Mesendoderm (in vitro differentiated cells): Measurements from ENCODE around the gene NFIC.

Experiments used
- DNase-seq: peaks from one replicate; pipeline ENCODE4 v3.0.0; 2013
- H2AK5ac ChIP-seq: 2 replicates; pipeline ENCODE4 v1.6.1; 2013; ENCODE audit warnings: low read length, inconsistent platforms
- H2BK120ac ChIP-seq: 2 replicates; pipeline ENCODE4 v1.6.1; 2013; ENCODE audit warnings: low read depth, mild to moderate bottlenecking, low read length, moderate library complexity, mixed read lengths
- H2BK15ac ChIP-seq: replicated peaks from 2 replicates; pipeline ENCODE4 v1.6.1; 2013; ENCODE audit warnings: low read depth, mild to moderate bottlenecking, moderate library complexity
- H2BK5ac ChIP-seq: 2 replicates; pipeline ENCODE4 v1.6.1; 2013; ENCODE audit warnings: low read length, inconsistent platforms
- H3K18ac ChIP-seq: 2 replicates; pipeline ENCODE4 v1.6.1; 2013; ENCODE audit warnings: mild to moderate bottlenecking, low read length, mixed read lengths
- H3K23ac ChIP-seq: one replicate; pipeline ENCODE4 v1.6.1; 2013; ENCODE audit warnings: low read length
- H3K27ac ChIP-seq: 2 replicates; pipeline ENCODE4 v1.5.1; 2013; ENCODE audit warnings: low read depth, mild to moderate bottlenecking, inconsistent platforms, low read length, moderate library complexity
- H3K27me3 ChIP-seq: 2 replicates; pipeline ENCODE4 v1.6.1; 2013; ENCODE audit warnings: low read length, control low read depth, mild to moderate bottlenecking, inconsistent platforms; ENCODE audit not compliant: insufficient read depth, poor library complexity
- H3K36me3 ChIP-seq: 2 replicates; pipeline ENCODE4 v1.6.1; 2013; ENCODE audit warnings: low read length, inconsistent platforms; ENCODE audit not compliant: control insufficient read depth, insufficient read depth
- H3K4ac ChIP-seq: one replicate; pipeline ENCODE4 v1.6.1; 2013; ENCODE audit warnings: low read depth, mild to moderate bottlenecking, low read length, moderate library complexity
- H3K4me1 ChIP-seq: 2 replicates; pipeline ENCODE4 v1.6.1; 2013; ENCODE audit warnings: low read depth, low read length, inconsistent platforms; ENCODE audit not compliant: control insufficient read depth
- H3K4me2 ChIP-seq: 2 replicates; pipeline ENCODE4 v1.6.1; 2013; ENCODE audit warnings: low read length
- H3K4me3 ChIP-seq: 2 replicates; pipeline ENCODE4 v1.5.1; 2013; ENCODE audit warnings: mild to moderate bottlenecking, low read length
- H3K56ac ChIP-seq: one replicate; pipeline ENCODE4 v1.6.1; 2013; ENCODE audit warnings: low read length
- H3K79me1 ChIP-seq: 2 replicates; pipeline ENCODE4 v1.6.1; 2013; ENCODE audit warnings: low read length, inconsistent platforms
- H3K79me2 ChIP-seq: 2 replicates; pipeline ENCODE4 v1.6.1; 2013; ENCODE audit warnings: mild to moderate bottlenecking, low read length; ENCODE audit not compliant: control insufficient read depth, insufficient read depth
- H3K9ac ChIP-seq: 2 replicates; pipeline ENCODE4 v1.6.1; 2013; ENCODE audit warnings: low read length, inconsistent platforms
- H4K5ac ChIP-seq: one replicate; pipeline ENCODE4 v1.6.1; 2013; ENCODE audit warnings: low read length
- H4K8ac ChIP-seq: one replicate; pipeline ENCODE4 v1.6.1; 2013; ENCODE audit warnings: low read depth, mild to moderate bottlenecking, control low read depth, low read length, moderate library complexity
- WGBS: extraction: QIAGEN DNeasy Blood & Tissue Kit; methylation state at CpG from one replicate; pipeline ENCODE4 v1.1.7; 2013; ENCODE audit warnings: low lambda C conversion rate, missing lambda C conversion rate; ENCODE audit not compliant: insufficient coverage; ENCODE audit errors: extremely low coverage; 5-methylcytosine and 5-hydroxymethylcytosine counted together

NFIC gene

GRCh38 chr19:3514930-3515329 is 148.5 kb downstream of the NFIC start:
- no peaks in the 10 kb centered on the region for H3K36me3 ChIP-seq
- H3K79me1 ChIP-seq: peaks cover 37% of the 10 kb centered on the region
- H3K23ac ChIP-seq: no peak overlapping the region
- no CpG with 5 or more reads among the region's 12 CpGs for WGBS
- DNase-seq: no peak
- no peak overlapping the region for H3K27ac ChIP-seq
- no peak overlapping the region for H3K18ac ChIP-seq
- no peak overlapping the region for H3K4me2 ChIP-seq
- H3K27me3 ChIP-seq: no peaks in the 10 kb centered on the region
- H4K8ac ChIP-seq: no peak overlapping the region
- no peak overlapping the region for H3K4me3 ChIP-seq
- H3K4me1 ChIP-seq: no peaks in the 10 kb centered on the region
- H4K5ac ChIP-seq: no peak overlapping the region
- H3K79me2 ChIP-seq: peaks cover 45% of the 10 kb centered on the region
- no peak overlapping the region for H3K4ac ChIP-seq
- H2AK5ac ChIP-seq: no peak overlapping the region
- no peak overlapping the region for H2BK15ac ChIP-seq
- no peak overlapping the region for H3K9ac ChIP-seq
- H2BK120ac ChIP-seq: no peak overlapping the region
- H2BK5ac ChIP-seq: no peak overlapping the region
- H3K56ac ChIP-seq: no peak overlapping the region

GRCh38 chr19:3515891-3516422 is 149.6 kb downstream of the NFIC start:
- Histone ChIP-seq H3K36me3 (peaks cover under 1% of the 10 kb centered on the region), H2BK120ac (no peak overlapping the region)

GRCh38 chr19:3516675-3517207 is 150.4 kb downstream of the NFIC start:
- Histone ChIP-seq H3K27me3 (no peaks in the 10 kb centered on the region), H3K27ac (no peak overlapping the region), H3K23ac (no peak overlapping the region), H3K4ac (no peak overlapping the region), H3K9ac (no peak overlapping the region), H3K4me1 (no peaks in the 10 kb centered on the region), H3K79me1 (peaks cover 38% of the 10 kb centered on the region), H2BK15ac (no peak overlapping the region), H3K56ac (no peak overlapping the region), H3K79me2 (peaks cover 43% of the 10 kb centered on the region), H4K8ac (no peak overlapping the region), H2BK5ac (no peak overlapping the region), H3K36me3 (peaks cover 2% of the 10 kb centered on the region), H3K18ac (no peak overlapping the region), H4K5ac (no peak overlapping the region), H3K4me2 (no peak overlapping the region), H2BK120ac (no peak overlapping the region), H2AK5ac (no peak overlapping the region), H3K4me3 (no peak overlapping the region)
- WGBS: no CpG with 5 or more reads among the region's 15 CpGs
- DNase-seq: no peak

More at GRCh38 chr19:3515891-3516422, 149.6 kb downstream of the NFIC start:
- no CpG with 5 or more reads among the region's 15 CpGs for WGBS
- Histone ChIP-seq H3K79me1 (peaks cover 39% of the 10 kb centered on the region), H3K27me3 (no peaks in the 10 kb centered on the region), H2BK5ac (no peak overlapping the region), H3K23ac (no peak overlapping the region), H2AK5ac (no peak overlapping the region), H3K18ac (no peak overlapping the region), H2BK15ac (no peak overlapping the region), H3K9ac (no peak overlapping the region), H3K79me2 (peaks cover 44% of the 10 kb centered on the region), H3K4ac (no peak overlapping the region), H3K4me1 (no peaks in the 10 kb centered on the region), H4K5ac (no peak overlapping the region), H3K4me2 (no peak overlapping the region), H3K27ac (no peak overlapping the region), H4K8ac (no peak overlapping the region), H3K56ac (no peak overlapping the region), H3K4me3 (no peak overlapping the region)
- DNase-seq: no peak

GRCh38 chr19:3517638-3518037 is 151.3 kb downstream of the NFIC start:
- H3K4ac ChIP-seq: no peak overlapping the region
- WGBS: no CpG with 5 or more reads among the region's 2 CpGs
- H3K27me3 ChIP-seq: no peaks in the 10 kb centered on the region
- no peak overlapping the region for H3K56ac ChIP-seq
- H3K4me2 ChIP-seq: no peak overlapping the region
- peaks cover 2% of the 10 kb centered on the region for H3K36me3 ChIP-seq
- H2BK5ac ChIP-seq: no peak overlapping the region
- no peak overlapping the region for H2AK5ac ChIP-seq
- no peak overlapping the region for H3K18ac ChIP-seq
- H3K4me3 ChIP-seq: no peak overlapping the region
- H3K27ac ChIP-seq: no peak overlapping the region
- no peak overlapping the region for H2BK120ac ChIP-seq
- no peak overlapping the region for H3K23ac ChIP-seq
- H3K9ac ChIP-seq: no peak overlapping the region
- DNase-seq: no peak
- H3K4me1 ChIP-seq: no peaks in the 10 kb centered on the region
- H3K79me2 ChIP-seq: peaks cover 34% of the 10 kb centered on the region
- H4K8ac ChIP-seq: no peak overlapping the region
- H4K5ac ChIP-seq: no peak overlapping the region
- H2BK15ac ChIP-seq: no peak overlapping the region
- peaks cover 39% of the 10 kb centered on the region for H3K79me1 ChIP-seq

- no peak for DNase-seq
- Histone ChIP-seq H3K18ac (no peak overlapping the region), H3K36me3 (peaks cover 2% of the 10 kb centered on the region)
These were observed 151.9 kb downstream of the NFIC start for GRCh38 chr19:3518255-3518654.

GRCh38 chr19:3518659-3519058 is 152.3 kb downstream of the NFIC start:
- peaks cover 2% of the 10 kb centered on the region for H3K36me3 ChIP-seq
- WGBS: no CpG with 5 or more reads among the region's 2 CpGs
- no peak overlapping the region for H3K4me3 ChIP-seq
- H2BK5ac ChIP-seq: no peak overlapping the region
- no peak overlapping the region for H2AK5ac ChIP-seq
- no peak overlapping the region for H3K56ac ChIP-seq
- no peaks in the 10 kb centered on the region for H3K27me3 ChIP-seq
- no peak overlapping the region for H4K5ac ChIP-seq
- peaks cover 28% of the 10 kb centered on the region for H3K79me2 ChIP-seq
- no peaks in the 10 kb centered on the region for H3K4me1 ChIP-seq
- no peak overlapping the region for H3K23ac ChIP-seq
- no peak overlapping the region for H2BK120ac ChIP-seq
- H3K4me2 ChIP-seq: no peak overlapping the region
- H3K18ac ChIP-seq: no peak overlapping the region
- H3K9ac ChIP-seq: no peak overlapping the region
- no peak overlapping the region for H4K8ac ChIP-seq
- no peak for DNase-seq
- no peak overlapping the region for H2BK15ac ChIP-seq
- no peak overlapping the region for H3K27ac ChIP-seq
- H3K79me1 ChIP-seq: peaks cover 36% of the 10 kb centered on the region
- H3K4ac ChIP-seq: no peak overlapping the region

More at GRCh38 chr19:3518255-3518654, 151.9 kb downstream of the NFIC start:
- no peak overlapping the region for H4K8ac ChIP-seq
- H2BK120ac ChIP-seq: no peak overlapping the region
- no peak overlapping the region for H3K4me2 ChIP-seq
- H2BK5ac ChIP-seq: no peak overlapping the region
- no peak overlapping the region for H2AK5ac ChIP-seq
- no peaks in the 10 kb centered on the region for H3K27me3 ChIP-seq
- no peak overlapping the region for H2BK15ac ChIP-seq
- H3K4me1 ChIP-seq: no peaks in the 10 kb centered on the region
- no CpG with 5 or more reads among the region's 10 CpGs for WGBS
- no peak overlapping the region for H3K23ac ChIP-seq
- H4K5ac ChIP-seq: no peak overlapping the region
- H3K79me2 ChIP-seq: peaks cover 30% of the 10 kb centered on the region
- H3K4me3 ChIP-seq: no peak overlapping the region
- no peak overlapping the region for H3K4ac ChIP-seq
- H3K79me1 ChIP-seq: peaks cover 39% of the 10 kb centered on the region
- no peak overlapping the region for H3K27ac ChIP-seq
- no peak overlapping the region for H3K56ac ChIP-seq
- H3K9ac ChIP-seq: no peak overlapping the region
